Chondrocyte (in vitro differentiated cells): Measurements from ENCODE around the gene RBM19. TPM values are rescaled to one million over a fixed set of nuclear protein-coding genes. Genes with fewer than 3 reads are reported as not detected.

Experiments
- DNase-seq: peaks from one replicate; pipeline ENCODE4 v3.0.0; 2021; ENCODE audit warnings: mixed read lengths, low spot score
- H3K27ac Mint-ChIP-seq: one replicate; pipeline ENCODE4 v1.8.0; 2021; ENCODE audit warnings: mild to moderate bottlenecking, moderate library complexity, mixed read lengths; ENCODE audit not compliant: unreplicated experiment
- H3K27me3 Mint-ChIP-seq: 2 replicates; pipeline ENCODE4 v1.8.0; 2021; ENCODE audit warnings: low read depth, mixed read lengths
- H3K36me3 Mint-ChIP-seq: 2 replicates; pipeline ENCODE4 v1.8.0; 2021; ENCODE audit warnings: low read depth, mixed read lengths
- H3K4me1 Mint-ChIP-seq: 2 replicates; pipeline ENCODE4 v1.8.0; 2021; ENCODE audit warnings: low read depth, mild to moderate bottlenecking, mixed read lengths
- H3K4me3 Mint-ChIP-seq: one replicate; pipeline ENCODE4 v1.8.0; 2021; ENCODE audit warnings: mild to moderate bottlenecking, moderate library complexity, mixed read lengths; ENCODE audit not compliant: unreplicated experiment
- H3K9me3 Mint-ChIP-seq: 2 replicates; pipeline ENCODE4 v1.8.0; 2021; ENCODE audit warnings: low read depth, mixed read lengths
- CTCF ChIP-seq: fragments of 200-600 bp; sonication (generic); IDR thresholded peaks from 2 replicates; pipeline ENCODE4 v1.5.0; 2021; ENCODE audit warnings: antibody characterized with exemption, mild to moderate bottlenecking, moderate library complexity
- total RNA-seq: library from RNA; stranded (reverse); gene quantifications from 3 replicates; pipeline ENCODE4 v1.2.1, GENCODE V29; 2021

The RBM19 gene
- total RNA-seq, 1 donor from 2014 or later: 16.2 TPM

DNA sequence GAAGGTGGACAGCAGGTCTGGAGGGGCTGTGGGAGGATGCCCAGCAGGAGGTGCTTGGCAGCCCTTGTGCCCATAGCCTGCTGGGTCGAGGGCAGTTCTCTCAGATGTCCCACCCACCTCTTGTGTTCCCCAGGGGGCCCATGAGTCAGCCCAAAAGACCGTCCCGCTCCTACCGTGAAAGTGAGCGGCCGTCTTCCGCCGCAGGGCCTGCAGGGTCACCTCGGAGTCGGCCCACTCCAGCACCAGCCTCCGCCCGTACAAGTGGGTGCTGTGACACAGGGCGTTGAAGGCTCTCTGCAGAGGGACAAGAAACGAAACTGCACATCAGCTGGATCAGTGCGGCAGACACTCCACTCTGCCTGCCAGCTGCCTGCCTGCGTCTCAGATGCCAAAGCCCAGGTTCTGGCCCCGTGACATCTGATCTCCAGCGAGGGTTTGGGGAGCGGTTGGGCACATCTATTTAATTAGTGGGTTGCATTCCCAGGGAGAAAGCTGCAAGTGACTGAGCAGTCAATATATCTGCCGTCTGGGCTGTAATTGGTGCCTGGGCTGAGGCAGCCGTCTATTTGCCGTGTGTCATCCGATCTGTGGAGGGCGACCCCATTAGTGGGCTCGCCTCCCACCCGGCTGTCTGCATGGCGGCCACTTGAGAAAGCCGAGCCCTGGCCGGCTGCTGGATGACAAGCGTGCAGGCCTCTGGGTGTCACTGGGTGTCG lies 121.5 kb downstream of the RBM19 start:
- H3K27ac Mint-ChIP-seq: no peak overlapping the region
- H3K4me1 Mint-ChIP-seq: no peaks in the 10 kb centered on the region
- peaks cover 11% of the 10 kb centered on the region for H3K36me3 Mint-ChIP-seq
- no peak for DNase-seq
- no peaks in the 10 kb centered on the region for H3K9me3 Mint-ChIP-seq
- H3K27me3 Mint-ChIP-seq: no peaks in the 10 kb centered on the region
- TF ChIP-seq CTCF: no peak
- H3K4me3 Mint-ChIP-seq: no peak overlapping the region

DNA sequence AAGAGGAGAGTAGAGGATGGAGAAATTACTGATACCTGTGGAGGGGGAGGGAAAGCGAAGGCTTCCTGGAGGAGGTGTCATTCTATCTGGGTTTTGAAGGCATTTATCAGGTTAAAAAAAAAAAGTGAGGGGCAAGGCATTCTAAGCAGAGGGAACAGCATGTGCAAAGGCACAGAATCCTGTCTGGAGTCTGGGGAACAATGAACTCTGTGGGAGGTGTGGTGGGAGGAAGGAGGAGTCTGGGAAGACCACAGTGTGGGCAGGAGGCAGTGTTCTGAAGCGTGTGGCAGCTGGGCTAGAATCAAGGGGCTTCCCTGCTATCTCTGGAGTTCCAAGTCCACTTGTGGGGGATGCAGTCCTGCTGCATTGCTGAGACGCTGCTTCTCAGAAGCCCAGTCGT lies 123.4 kb downstream of the RBM19 start:
- Mint-ChIP-seq H3K27me3 (no peaks in the 10 kb centered on the region), H3K4me3 (no peak overlapping the region), H3K9me3 (no peaks in the 10 kb centered on the region), H3K27ac (no peak overlapping the region), H3K4me1 (no peaks in the 10 kb centered on the region), H3K36me3 (peaks cover 11% of the 10 kb centered on the region)
- TF ChIP-seq CTCF: no peak
- no peak for DNase-seq

- Mint-ChIP-seq H3K4me1 (no peaks in the 10 kb centered on the region), H3K9me3 (no peaks in the 10 kb centered on the region), H3K4me3 (no peak overlapping the region), H3K27me3 (no peaks in the 10 kb centered on the region), H3K27ac (no peak overlapping the region), H3K36me3 (peaks cover 11% of the 10 kb centered on the region)
- DNase-seq: no peak
- TF ChIP-seq CTCF: no peak
Measured at GRCh38 chr12:113841786-113842185, 124.3 kb downstream of the RBM19 start.

GRCh38 chr12:113840401-113841042 lies 125.6 kb downstream of the RBM19 start:
- Mint-ChIP-seq H3K36me3 (peaks cover 11% of the 10 kb centered on the region), H3K27me3 (no peaks in the 10 kb centered on the region), H3K4me1 (no peaks in the 10 kb centered on the region), H3K27ac (no peak overlapping the region), H3K4me3 (no peak overlapping the region), H3K9me3 (no peaks in the 10 kb centered on the region)
- no peak for TF ChIP-seq CTCF
- no peak for DNase-seq

DNA sequence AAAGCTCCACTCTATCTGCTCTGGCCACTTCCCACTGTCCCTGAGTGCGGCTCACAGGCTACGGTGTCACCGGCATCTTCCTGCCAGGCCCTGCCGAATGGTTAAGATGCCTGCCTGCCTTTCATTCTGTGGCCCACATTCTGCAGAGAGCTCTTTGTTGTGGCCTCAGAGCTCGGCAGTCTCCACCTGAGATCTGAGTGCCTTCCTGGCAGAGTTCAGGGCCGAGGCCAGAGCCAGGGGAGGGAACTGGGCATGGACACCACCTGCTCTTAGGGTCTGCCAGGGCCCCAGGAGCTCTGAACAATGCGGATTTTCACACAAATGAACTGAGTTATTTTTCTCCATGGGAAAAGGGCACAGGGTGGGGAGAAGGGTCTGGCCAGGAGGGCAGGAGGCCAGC lies 127.2 kb downstream of the RBM19 start:
- Mint-ChIP-seq H3K4me1 (no peaks in the 10 kb centered on the region), H3K4me3 (no peak overlapping the region), H3K36me3 (peaks cover 11% of the 10 kb centered on the region), H3K27ac (no peak overlapping the region), H3K9me3 (no peaks in the 10 kb centered on the region), H3K27me3 (peaks cover 2% of the 10 kb centered on the region)
- no peak for TF ChIP-seq CTCF
- no peak for DNase-seq
